Neuron (in vitro differentiated cells): ENCODE measurements around the gene AGO3.

Experiments used
- H2AFZ ChIP-seq: one replicate; pipeline ENCODE4 v1.6.1; 2013; ENCODE audit warnings: low read depth, mild to moderate bottlenecking, inconsistent platforms, low read length, moderate library complexity
- H3K27me3 ChIP-seq: one replicate; pipeline ENCODE4 v1.6.1; 2013; ENCODE audit warnings: low read length; ENCODE audit not compliant: insufficient read depth
- H3K36me3 ChIP-seq: one replicate; pipeline ENCODE4 v1.6.1; 2013; ENCODE audit warnings: low read length; ENCODE audit not compliant: insufficient read depth
- H3K4me1 ChIP-seq: one replicate; pipeline ENCODE4 v1.6.1; 2013; ENCODE audit warnings: low read length; ENCODE audit not compliant: insufficient read depth
- H3K4me3 ChIP-seq: 2 replicates; pipeline ENCODE4 v1.5.1; 2013; ENCODE audit warnings: mild to moderate bottlenecking, low read length, moderate library complexity
- H3K9me3 ChIP-seq: one replicate; pipeline ENCODE4 v1.6.1; 2013; ENCODE audit warnings: low read length

AGO3 gene

DNA sequence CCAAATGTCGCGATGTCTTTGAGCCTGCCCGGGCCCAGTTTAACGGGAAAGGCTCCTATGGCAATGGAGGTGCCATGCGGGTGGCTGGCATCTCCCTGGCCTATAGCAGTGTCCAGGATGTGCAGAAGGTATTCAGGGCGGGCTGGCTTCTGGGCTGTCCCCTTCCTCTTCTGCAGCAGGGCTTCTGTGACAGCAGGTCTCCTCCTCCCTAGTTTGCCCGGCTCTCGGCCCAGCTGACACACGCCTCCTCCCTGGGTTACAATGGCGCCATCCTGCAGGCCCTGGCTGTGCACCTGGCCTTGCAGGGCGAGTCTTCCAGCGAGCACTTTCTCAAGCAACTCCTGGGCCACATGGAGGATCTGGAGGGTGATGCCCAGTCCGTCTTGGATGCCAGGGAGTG, 160.8 kb downstream of the AGO3 start:
- Histone ChIP-seq H3K4me3 (no peak overlapping the region), H3K27me3 (no peaks in the 10 kb centered on the region), H3K4me1 (peaks cover 14% of the 10 kb centered on the region), H3K9me3 (no peaks in the 10 kb centered on the region), H2AFZ (no peak overlapping the region), H3K36me3 (peaks cover 51% of the 10 kb centered on the region)

- Histone ChIP-seq H3K36me3 (peaks cover 51% of the 10 kb centered on the region), H3K4me1 (peaks cover 17% of the 10 kb centered on the region), H2AFZ (no peak overlapping the region), H3K27me3 (no peaks in the 10 kb centered on the region), H3K9me3 (no peaks in the 10 kb centered on the region), H3K4me3 (no peak overlapping the region)
Measured at GRCh38 chr1:36092166-36092797, 161.4 kb downstream of the AGO3 start.

DNA sequence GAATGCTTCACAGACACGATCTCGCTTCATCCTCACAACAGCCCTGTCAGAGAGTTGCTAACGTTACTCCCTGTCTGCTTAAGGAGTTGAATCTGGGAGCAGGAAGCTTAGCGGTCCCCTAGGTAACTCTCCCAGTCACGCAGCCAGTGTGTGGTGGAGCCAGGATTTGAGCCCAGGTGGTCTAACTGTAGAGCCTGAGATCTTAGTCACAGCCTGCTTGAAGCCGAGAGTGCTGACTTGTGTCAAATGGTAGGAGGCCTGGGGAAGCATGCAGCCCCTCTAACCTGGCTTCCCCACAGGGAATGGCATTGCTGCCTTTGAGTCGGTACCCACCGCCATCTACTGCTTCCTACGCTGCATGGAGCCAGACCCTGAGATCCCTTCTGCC, 161.9 kb downstream of the AGO3 start:
- H3K4me3 ChIP-seq = no peak overlapping the region
- peaks cover 51% of the 10 kb centered on the region for H3K36me3 ChIP-seq
- H3K27me3 ChIP-seq = no peaks in the 10 kb centered on the region
- H2AFZ ChIP-seq = no peak overlapping the region
- no peaks in the 10 kb centered on the region for H3K9me3 ChIP-seq
- peaks cover 19% of the 10 kb centered on the region for H3K4me1 ChIP-seq

GRCh38 chr1:36093226-36093625, 162.3 kb downstream of the AGO3 start:
- H3K4me1 ChIP-seq = peaks cover 17% of the 10 kb centered on the region
- no peaks in the 10 kb centered on the region for H3K27me3 ChIP-seq
- H3K9me3 ChIP-seq = no peaks in the 10 kb centered on the region
- no peak overlapping the region for H3K4me3 ChIP-seq
- H3K36me3 ChIP-seq = peaks cover 51% of the 10 kb centered on the region
- H2AFZ ChIP-seq = no peak overlapping the region

DNA sequence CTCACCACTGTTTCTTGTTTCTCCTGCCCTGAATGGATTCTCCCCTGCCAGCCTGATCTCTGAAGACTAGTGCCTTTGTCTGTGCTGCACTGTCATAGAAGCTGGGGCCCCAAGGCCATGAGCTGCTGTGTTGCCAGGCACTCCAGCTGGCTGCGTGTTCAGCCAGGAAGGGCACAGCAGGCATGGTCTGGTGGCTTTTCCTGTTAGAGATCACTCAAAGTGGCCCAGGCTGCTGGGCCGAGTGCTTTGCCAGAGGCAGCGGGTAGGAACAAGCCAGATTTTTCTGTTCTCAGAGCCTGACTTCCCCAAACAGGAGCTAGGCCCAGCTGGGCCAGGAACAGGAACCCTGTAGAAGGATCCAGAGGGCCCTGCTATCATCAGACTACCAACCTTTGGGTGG, 163.0 kb downstream of the AGO3 start:
- H3K4me3 ChIP-seq = no peak overlapping the region
- H3K9me3 ChIP-seq = no peaks in the 10 kb centered on the region
- peaks cover 15% of the 10 kb centered on the region for H3K4me1 ChIP-seq
- H3K36me3 ChIP-seq = peaks cover 51% of the 10 kb centered on the region
- H2AFZ ChIP-seq = no peak overlapping the region
- no peaks in the 10 kb centered on the region for H3K27me3 ChIP-seq

- no peaks in the 10 kb centered on the region for H3K27me3 ChIP-seq
- H3K4me1 ChIP-seq = peaks cover 10% of the 10 kb centered on the region
- no peak overlapping the region for H3K4me3 ChIP-seq
- peaks cover 51% of the 10 kb centered on the region for H3K36me3 ChIP-seq
- H2AFZ ChIP-seq = no peak overlapping the region
- H3K9me3 ChIP-seq = no peaks in the 10 kb centered on the region
Measured at GRCh38 chr1:36094621-36095061, 163.7 kb downstream of the AGO3 start.

GRCh38 chr1:36095760-36096405, 165.0 kb downstream of the AGO3 start:
- Histone ChIP-seq H3K4me3 (no peak overlapping the region), H2AFZ (no peak overlapping the region), H3K4me1 (peaks cover 5% of the 10 kb centered on the region), H3K27me3 (no peaks in the 10 kb centered on the region), H3K36me3 (peaks cover 49% of the 10 kb centered on the region), H3K9me3 (no peaks in the 10 kb centered on the region)

DNA sequence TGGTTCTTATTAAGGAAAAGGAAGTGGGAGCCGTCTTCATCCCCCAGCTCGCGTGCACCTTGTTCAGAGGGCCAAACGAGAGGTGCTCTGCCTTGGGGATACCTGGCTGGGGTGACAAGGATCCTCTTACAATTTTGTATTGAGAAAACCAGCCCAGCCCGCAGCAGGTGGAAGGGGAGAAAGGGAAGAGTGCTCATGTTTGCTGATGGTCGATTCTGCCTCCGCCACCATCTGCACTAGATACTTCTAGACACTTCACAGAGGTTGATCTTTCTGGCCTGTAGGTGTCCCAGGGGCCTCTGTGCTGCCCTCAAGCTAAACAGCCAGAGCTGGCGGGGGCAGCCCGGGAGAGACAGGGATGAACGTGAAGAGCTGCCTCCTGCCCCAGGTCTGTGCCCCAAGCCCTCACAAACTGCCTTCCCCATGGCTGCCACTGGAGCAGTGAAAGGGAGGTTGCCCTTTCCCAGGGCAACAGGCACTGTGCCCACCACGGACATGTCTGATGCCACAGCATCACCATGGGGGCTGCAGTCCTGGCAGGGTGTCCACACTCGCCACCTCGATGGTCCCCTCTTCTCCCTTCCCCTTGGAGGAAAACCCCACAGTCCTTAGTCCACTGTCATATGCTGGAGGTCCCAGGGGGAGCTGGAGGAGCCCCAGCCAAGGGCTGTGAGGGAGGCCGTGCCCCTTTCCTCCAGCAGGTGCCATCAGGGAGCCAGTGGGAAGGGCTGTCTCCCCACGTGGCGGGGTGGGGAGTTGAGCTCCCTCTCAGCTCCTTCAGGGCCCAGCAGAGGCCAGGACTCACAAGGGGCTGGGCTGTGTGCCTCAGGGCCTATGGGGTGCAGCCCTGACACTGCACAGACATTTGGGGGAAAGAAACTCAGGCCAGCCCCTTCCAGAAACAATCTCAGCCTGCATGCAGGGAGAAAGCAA, 165.9 kb downstream of the AGO3 start:
- Histone ChIP-seq H2AFZ (no peak overlapping the region), H3K9me3 (no peaks in the 10 kb centered on the region)

DNA sequence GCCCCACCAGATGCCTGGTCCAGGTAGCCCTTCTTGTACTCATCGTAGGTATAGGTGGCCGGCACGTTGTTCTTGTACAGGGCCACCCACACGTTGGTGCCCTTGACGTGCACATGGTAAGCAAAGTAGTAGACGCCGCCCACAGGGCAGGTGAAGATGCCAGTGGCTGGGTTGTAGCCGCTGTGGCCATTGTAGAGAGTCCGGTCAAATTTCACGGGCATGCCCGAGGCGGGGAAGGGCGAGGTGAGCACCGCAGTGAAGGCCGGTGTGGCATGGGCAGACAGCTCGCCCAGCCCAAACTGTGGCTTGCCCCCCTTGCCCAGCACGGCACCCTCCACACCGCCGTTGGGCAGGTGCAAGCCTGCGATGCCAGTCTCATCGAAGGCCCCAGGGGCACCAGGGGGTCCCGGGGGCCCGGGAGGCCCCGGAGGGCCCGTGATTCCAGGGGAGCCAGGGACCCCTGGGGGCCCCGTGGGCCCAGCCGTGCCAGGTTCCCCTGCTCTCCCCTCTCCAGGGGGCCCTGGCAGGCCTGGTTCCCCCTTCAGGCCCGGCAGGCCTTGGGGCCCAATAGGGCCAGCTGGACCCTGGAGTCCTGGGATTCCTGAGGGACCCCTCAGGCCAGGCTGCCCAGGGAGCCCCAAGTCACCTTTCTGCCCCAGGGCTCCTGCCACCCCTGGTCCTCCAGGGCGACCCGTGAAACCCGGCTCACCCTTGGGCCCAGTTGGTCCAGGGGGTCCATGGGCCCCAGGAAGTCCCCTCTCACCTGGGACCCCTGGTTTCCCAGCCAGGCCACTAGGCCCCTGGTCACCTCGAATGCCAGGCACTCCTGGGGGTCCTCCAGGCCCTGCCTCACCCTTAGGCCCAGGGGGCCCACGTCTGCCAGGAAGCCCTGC, 167.0 kb downstream of the AGO3 start:
- H3K27me3 ChIP-seq = no peaks in the 10 kb centered on the region
- no peak overlapping the region for H3K4me3 ChIP-seq
- H2AFZ ChIP-seq = no peak overlapping the region
- H3K9me3 ChIP-seq = no peaks in the 10 kb centered on the region
- H3K36me3 ChIP-seq = peaks cover 29% of the 10 kb centered on the region
- H3K4me1 ChIP-seq = peaks cover 5% of the 10 kb centered on the region

More for the DNA sequence above, 165.9 kb downstream of the AGO3 start:
- Histone ChIP-seq H3K4me3 (no peak overlapping the region), H3K36me3 (peaks cover 41% of the 10 kb centered on the region), H3K27me3 (no peaks in the 10 kb centered on the region), H3K4me1 (peaks cover 5% of the 10 kb centered on the region)

- Histone ChIP-seq H3K36me3 (peaks cover 21% of the 10 kb centered on the region), H2AFZ (no peak overlapping the region)
Measured at GRCh38 chr1:36098650-36099365, 167.9 kb downstream of the AGO3 start.

GRCh38 chr1:36099681-36100341, 168.9 kb downstream of the AGO3 start:
- peaks cover 11% of the 10 kb centered on the region for H3K36me3 ChIP-seq
- H3K4me1 ChIP-seq = peaks cover 5% of the 10 kb centered on the region
- H3K4me3 ChIP-seq = no peak overlapping the region
- no peaks in the 10 kb centered on the region for H3K9me3 ChIP-seq
- H3K27me3 ChIP-seq = no peaks in the 10 kb centered on the region
- no peak overlapping the region for H2AFZ ChIP-seq

More at GRCh38 chr1:36098650-36099365, 167.9 kb downstream of the AGO3 start:
- peaks cover 5% of the 10 kb centered on the region for H3K4me1 ChIP-seq
- H3K4me3 ChIP-seq = no peak overlapping the region
- H3K27me3 ChIP-seq = no peaks in the 10 kb centered on the region
- H3K9me3 ChIP-seq = no peaks in the 10 kb centered on the region
